Measurements from ENCODE around the gene GEMIN5. TPM values are rescaled to one million over a fixed set of nuclear protein-coding genes. Genes with fewer than 3 reads are reported as not detected.
"Not testable (repeated sequence)": the region's sequence is repeated elsewhere in the genome, so short reads cannot be mapped to it uniquely, and the experiment has no call there.

Gene GEMIN5
- polyA plus RNA-seq, 4 donors: 17.1 to 21.9 (median 21.5) TPM

- DNase-seq (ENCODE audit: low read depth in 4 of 4, low spot score in 3 of 4): no peak
Measured at GRCh38 chr5:154945695-154946301, 7.8 kb upstream of the GEMIN5 start.

- DNase-seq (ENCODE audit: low read depth in 4 of 4, low spot score in 3 of 4): no peak
Measured at GRCh38 chr5:154944716-154945115, 6.7 kb upstream of the GEMIN5 start.

- no peak for DNase-seq (ENCODE audit: low read depth in 4 of 4, low spot score in 3 of 4)
Measured at GRCh38 chr5:154943527-154943926, 5.5 kb upstream of the GEMIN5 start.

- DNase-seq (ENCODE audit: low read depth in 4 of 4, low spot score in 3 of 4): peak; percentile 84 to 89 (median 85)
Measured at GRCh38 chr5:154940772-154941620, 3.0 kb upstream of the GEMIN5 start, which contains the start of gene MRPL22. TSS of gene MRPL22 (plus strand) at chr5:154941073. CDS start at chr5:154941111, 38 bp downstream.

GRCh38 chr5:154940375-154940771, 2.4 kb upstream of the GEMIN5 start:
- no peak for DNase-seq (ENCODE audit: low read depth in 4 of 4, low spot score in 3 of 4)

- DNase-seq (ENCODE audit: low read depth in 4 of 4, low spot score in 3 of 4): not testable (repeated sequence)
Measured at GRCh38 chr5:154939387-154939786, 1.4 kb upstream of the GEMIN5 start.

- no peak for DNase-seq (ENCODE audit: low read depth in 4 of 4, low spot score in 3 of 4)
Measured at GRCh38 chr5:154937186-154937717, 759 bp downstream of the GEMIN5 start.

- DNase-seq (ENCODE audit: low read depth in 4 of 4, low spot score in 3 of 4): no peak
Measured at GRCh38 chr5:154934881-154935280, 3.1 kb downstream of the GEMIN5 start.

GRCh38 chr5:154933537-154933936, 4.5 kb downstream of the GEMIN5 start:
- no peak for DNase-seq (ENCODE audit: low read depth in 4 of 4, low spot score in 3 of 4)

- no peak for DNase-seq (ENCODE audit: low read depth in 4 of 4, low spot score in 3 of 4)
Measured at GRCh38 chr5:154923441-154924430, 14.3 kb downstream of the GEMIN5 start.

GRCh38 chr5:154917757-154918156, 20.3 kb downstream of the GEMIN5 start:
- no peak for DNase-seq (ENCODE audit: low read depth in 4 of 4, low spot score in 3 of 4)

GRCh38 chr5:154916874-154917273, 21.1 kb downstream of the GEMIN5 start:
- no peak for DNase-seq (ENCODE audit: low read depth in 4 of 4, low spot score in 3 of 4)

- not testable (repeated sequence) for DNase-seq (ENCODE audit: low read depth in 4 of 4, low spot score in 3 of 4)
Measured at GRCh38 chr5:154905601-154906000, 32.4 kb downstream of the GEMIN5 start.

- DNase-seq (ENCODE audit: low read depth in 4 of 4, low spot score in 3 of 4): no peak
Measured at GRCh38 chr5:154901913-154902312, 36.1 kb downstream of the GEMIN5 start.

GRCh38 chr5:154901276-154901675, 36.7 kb downstream of the GEMIN5 start:
- DNase-seq (ENCODE audit: low read depth in 4 of 4, low spot score in 3 of 4): no peak

- no peak for DNase-seq (ENCODE audit: low read depth in 4 of 4, low spot score in 3 of 4)
Measured at GRCh38 chr5:154900066-154900465, 37.9 kb downstream of the GEMIN5 start.

- DNase-seq (ENCODE audit: low read depth in 4 of 4, low spot score in 3 of 4): no peak
Measured at GRCh38 chr5:154899151-154899816, 38.7 kb downstream of the GEMIN5 start.

GRCh38 chr5:154898210-154898609, 39.8 kb downstream of the GEMIN5 start:
- no peak for DNase-seq (ENCODE audit: low read depth in 4 of 4, low spot score in 3 of 4)

- DNase-seq (ENCODE audit: low read depth in 4 of 4, low spot score in 3 of 4): no peak
Measured at GRCh38 chr5:154896562-154897165, 41.3 kb downstream of the GEMIN5 start.

Measured in left renal pelvis (tissue), 4 donors.